HG02588 (cell line): ENCODE data around the gene CLGN.

Experiments used
- ATAC-seq: cut with Tn5 transposase; IDR thresholded peaks from one replicate; pipeline ENCODE4 v1.9.1; 2021; ENCODE audit warnings: mild to moderate bottlenecking, moderate library complexity; ENCODE audit not compliant: unreplicated experiment

CLGN gene

DNA sequence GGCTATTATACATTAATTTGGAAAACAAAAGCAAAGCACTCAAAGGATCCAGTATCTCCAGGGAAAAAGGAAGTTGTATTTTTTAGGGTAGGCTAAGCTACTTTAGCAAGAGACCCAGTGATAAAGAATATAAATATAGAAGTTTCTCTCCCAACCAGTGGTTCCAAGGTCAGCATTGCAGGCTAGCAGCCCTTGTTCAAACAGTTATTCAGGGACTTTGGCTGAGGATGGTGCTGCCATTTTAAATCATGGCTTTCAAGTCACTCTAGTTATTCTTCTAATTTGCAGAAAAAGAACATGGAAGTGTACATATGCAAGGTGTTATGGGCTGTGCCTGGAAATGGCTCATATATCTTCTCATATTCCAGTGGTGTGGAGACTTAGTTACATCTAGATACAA lies 44.7 kb downstream of the CLGN start:
- ATAC-seq, result no peak

GRCh38 chr4:140374130-140374477 lies 53.3 kb downstream of the CLGN start:
- no peak for ATAC-seq

DNA sequence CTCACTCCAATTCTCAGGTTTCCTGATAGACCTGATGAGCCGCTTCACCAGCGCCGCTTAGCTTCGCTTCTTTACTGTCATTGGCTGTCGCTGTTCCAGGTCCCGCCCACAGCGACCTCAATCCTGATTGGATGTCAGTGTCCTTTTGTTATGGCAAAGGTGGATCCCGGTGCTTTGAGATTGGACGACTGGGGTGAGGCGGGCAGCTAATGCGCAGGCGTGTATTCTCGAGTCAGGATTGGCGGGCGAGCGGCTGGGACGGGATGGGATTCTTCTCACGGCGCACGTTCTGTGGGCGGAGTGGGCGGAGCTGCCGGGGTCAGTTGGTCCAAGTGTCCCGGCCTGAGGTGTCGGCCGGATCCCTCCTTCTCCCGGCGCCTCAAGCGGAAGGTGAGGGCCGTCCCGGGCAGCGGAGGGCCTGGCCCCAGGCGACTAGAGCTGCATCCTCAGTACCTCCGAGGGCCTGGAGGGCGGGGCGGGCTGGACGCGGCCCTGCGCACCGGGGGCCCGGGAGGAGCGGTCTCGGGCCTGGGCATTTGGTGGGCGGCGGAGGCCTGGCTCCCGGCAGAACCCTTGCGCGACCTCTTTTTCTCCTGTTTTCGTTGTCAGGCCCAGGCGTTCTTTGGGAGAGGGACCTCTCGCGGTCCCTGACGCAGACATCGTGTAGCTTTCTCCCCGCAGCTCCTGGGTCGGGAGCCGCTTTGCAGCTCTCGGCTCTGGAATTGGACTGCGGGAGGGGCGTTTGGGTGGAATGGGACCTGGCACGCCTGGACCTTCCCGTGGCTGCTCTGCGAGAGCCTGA lies 53.9 kb downstream of the CLGN start, which contains the start of gene SCOC:
Gene SCOC, plus strand, starts transcription at position 319 of the 802 bp plus-strand sequence. CDS start 5,525 bp downstream, outside the sequence.
- ATAC-seq, result peak; percentile 94

DNA sequence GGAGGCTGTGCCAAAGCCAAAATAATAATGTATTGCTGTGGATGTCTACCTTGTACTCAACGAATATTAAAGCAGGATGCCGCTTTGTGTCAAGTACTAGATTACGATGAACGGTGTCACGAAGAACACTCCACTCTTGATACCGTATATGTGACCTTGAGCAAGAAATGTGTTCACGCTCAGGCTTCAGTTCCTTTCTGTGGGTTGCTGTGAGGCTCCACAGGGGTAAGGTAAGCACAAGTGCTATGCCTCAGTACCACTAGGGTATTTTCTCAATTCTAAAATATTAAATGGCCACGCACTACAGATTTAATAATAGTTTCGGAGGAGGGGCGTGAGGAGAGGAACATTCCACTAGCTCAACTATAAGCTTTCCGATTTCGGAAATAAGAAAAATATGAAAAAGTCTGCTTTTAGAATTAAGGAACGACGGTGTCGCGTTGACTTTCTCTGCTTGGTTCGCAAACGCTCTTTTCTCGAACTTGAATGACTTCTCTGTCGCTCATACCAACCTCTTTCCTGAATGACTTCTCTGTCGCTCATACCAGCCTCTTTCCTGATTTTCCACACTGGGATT lies 54.6 kb downstream of the CLGN start:
- ATAC-seq, result peak; percentile 47

DNA sequence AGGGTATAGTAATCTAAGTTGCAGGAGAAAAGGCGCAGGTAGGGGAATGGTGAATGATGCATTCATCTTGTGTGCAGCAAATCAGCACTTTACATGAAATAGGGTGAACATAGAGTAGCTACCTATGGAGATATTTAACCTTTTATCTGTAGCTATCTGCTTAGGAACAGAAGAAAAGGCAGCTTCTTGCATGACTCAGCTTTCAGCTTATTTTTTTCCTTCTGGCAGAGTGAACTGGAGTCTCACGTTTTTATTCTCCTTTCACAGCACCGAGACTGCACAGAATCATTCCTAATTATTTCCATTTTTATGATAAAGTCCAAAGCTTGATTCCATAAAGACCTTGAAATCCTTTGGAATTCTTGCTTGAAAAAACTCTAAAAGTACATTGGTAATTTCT lies 58.8 kb downstream of the CLGN start:
- no peak for ATAC-seq

DNA sequence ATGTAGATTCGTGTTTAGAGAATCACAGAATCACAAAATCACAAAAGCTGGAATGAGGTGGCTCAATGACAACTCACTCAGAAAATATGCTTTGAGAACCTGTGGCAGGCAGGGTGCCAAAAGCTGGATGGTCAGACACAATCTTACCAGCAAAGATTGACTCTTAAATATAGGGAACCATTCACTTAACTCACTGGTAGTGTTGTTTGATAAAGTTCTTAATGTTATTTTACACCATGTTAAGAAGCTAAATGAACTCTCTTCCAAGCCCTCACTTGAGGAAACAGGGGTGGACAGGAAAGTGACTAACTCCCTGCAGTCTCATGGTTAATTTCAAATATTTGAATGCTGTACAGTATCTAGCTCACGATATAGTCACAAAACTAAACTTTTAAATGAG lies 59.7 kb downstream of the CLGN start:
- ATAC-seq, result no peak

DNA sequence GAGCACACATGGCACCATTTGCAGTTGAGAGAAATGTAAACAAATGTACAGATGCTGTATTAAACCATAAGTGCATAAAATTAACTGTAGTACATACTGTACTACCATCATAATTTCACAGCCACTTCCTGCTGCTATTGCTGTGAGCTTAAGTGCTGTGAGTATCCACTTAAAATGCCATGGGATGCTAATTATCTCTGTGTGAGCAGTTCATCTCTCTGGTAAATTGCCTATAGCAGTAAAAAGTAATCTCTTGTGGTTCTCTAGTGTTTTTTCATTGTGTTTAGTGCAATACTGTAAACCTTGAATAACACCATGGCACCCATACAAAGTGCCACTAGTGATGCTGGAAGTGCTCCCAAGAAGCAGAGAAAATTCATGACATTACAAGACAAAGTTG lies 63.9 kb downstream of the CLGN start:
- no peak for ATAC-seq

DNA sequence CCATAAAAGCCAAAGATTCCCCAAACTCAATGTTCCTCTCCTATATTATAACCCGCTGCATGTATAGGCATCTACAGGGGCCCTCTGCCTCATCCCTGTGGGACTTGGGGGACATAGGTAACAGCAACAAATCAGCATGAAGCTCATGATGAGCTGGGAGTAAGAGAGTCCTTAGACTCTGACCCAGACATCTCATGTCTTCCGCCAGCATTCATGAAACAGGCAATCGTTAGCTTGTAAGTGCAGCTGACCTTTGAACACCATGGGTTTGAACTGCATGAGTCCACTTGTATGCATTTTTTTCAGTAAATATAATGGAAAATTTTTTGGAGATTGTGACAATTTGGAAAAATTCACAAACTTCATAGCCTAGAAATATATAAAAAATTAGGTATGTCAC lies 64.4 kb downstream of the CLGN start:
- ATAC-seq, result no peak

DNA sequence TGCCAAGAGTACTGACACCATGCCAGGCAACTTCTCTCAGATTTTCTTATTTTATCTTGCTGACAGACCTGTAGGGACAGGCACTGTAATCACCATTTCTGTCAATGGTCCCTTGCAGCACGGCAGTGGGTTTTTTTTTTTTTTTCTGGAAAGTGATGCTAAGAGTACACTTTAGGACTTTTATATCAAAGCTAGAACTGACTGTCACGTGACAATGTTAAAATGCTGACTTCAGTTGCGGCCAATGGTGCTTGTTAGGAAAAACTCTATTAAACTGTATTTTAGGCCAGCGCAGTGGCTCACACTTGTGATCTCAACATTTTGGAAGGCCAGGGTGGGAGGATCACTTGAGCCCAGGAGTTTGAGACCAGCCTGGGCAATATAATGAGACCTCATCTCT lies 66.3 kb downstream of the CLGN start:
- ATAC-seq, result no peak

GRCh38 chr4:140359562-140360427 lies 67.7 kb downstream of the CLGN start:
- ATAC-seq, result peak; percentile 98

DNA sequence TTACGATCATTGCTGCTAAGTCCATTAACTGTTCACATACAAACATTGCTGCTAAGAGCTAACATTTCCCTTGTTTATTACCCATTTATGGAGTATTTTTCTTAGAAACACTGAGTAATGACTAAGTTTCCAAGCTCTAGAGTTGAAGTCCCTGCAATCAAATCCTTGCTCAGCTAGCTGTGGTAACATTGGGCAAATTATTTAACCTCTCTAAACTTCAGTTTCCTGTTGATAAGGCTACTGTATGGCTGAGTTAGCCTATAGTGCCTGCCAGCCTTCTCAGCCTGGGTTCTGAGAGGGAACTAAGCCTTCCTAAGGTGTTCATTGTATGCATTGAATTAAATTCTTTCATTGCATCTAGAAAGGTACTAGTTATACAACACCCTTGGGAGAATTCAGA lies 69.2 kb downstream of the CLGN start:
- no peak for ATAC-seq

DNA sequence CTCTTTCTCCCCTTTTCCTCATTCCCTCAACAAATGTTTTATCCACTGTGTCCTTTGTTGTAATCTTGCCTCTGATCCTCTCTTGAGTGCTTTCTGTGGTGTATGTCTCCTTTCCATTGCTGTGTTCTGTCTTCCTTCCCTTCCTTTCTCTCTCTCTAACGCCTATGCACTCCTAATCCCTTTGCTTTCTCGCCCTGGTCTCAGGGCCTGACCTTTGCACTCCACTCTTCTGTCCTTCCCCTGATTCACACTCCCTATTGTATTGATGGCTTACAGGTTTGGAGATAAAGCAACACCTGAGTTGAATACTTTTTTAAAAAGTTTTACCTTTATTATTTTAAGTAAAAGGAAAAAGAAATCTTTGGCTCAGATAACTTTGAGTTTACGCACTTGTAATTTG lies 69.6 kb downstream of the CLGN start:
- no peak for ATAC-seq

DNA sequence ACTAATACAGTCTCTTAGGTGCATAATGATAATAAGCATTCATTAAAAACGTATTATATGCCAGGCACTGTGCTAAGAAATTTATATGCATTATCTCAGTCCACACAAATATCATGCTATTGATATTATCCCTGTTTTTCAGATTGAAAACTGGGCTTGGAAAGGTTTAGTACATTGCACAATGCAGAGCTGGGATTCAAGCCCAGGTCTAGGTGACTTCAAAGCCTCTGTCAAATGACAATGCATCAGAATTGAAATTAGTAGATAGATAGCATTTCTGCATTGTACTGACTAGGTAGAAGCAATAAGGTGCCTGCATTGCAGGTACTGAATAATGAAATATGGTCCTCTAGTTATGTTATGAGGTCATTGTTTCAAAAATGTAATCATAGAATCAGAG lies 72.2 kb downstream of the CLGN start:
- no peak for ATAC-seq

DNA sequence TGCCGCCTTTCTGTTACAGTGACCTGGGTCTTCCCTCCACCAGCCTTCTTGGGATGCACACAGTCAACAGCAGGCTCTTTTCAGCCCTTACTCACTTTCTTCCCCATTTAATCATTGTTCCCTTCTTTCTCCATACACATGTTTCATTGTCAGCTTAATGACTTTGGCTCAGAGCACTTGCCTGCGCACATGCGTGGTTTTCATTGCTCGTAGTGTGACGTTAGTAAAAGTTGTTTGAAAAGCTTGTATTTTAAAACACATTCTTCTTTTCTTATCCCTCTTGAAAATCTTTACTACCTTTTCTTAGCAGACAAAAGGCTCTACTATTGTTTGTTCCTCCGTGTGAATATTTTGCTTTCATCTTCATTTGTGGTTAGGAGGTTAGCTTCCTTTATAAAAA lies 73.7 kb downstream of the CLGN start:
- no peak for ATAC-seq

DNA sequence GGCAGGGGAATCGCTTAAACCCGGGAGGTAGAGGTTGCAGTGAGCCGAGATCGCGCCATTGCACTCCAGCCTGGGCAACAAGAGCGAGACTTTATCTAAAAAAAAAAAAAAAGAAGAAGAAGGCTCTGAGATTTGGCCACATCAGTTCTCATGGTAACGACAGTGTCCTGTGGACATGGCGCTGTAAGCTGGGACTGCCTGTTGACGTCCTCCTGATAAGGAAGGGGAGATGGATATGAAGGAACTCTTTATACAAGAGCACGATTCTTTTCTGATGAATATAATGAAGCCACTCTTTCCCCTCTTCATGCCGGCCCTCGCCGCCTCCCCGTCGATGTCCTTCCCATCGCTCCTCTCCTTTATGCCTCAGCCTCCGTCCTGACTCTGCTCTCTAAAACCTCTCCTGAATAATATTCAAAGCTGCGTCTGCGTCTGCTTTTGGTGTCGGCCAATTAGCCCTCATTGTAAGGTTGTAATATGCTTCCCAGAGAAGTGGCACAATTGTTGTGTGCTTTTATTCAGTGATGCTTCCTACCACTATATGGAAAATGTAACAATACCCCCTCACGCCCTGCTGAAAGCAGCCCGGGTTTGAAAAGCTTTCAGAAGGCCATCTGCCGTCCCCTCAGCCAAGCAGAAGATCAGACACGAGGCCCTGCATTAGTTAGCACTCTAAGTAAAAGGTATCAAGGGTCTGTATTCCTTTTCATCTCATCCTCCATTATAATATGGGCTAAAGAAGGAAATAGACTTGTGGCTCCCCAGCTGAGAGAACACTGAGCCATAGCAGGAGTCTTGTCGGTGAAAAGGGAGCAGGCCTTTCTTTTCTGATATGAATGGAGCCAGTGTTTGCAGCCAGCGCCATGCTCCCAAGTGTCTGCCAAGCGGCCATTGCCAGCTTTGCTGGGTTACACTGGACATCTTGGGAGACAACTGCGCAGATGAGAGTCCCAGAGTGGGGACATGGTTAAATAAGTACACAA lies 76.1 kb downstream of the CLGN start:
- ATAC-seq, result no peak

- no peak for ATAC-seq
Observed at GRCh38 chr4:140349816-140350215, 77.6 kb downstream of the CLGN start.

DNA sequence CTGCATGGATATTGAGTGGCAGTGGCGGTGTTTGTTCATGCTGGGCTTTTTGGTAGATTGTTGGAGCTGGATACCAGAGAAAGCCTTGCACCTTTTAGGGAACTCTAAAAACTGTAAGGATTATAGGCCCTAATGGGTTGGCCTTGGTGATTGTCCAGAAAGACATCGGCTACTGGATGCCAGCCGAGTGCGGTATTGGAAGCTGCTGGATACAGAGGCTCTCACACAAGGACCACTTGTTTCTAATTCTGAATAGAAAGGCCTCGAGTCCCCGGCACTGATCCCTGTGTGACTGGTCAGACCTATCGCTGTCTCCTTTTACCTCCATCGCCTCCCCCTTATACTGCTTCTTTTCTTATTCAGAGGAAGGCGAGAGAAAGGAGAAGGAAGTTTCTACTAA lies 81.3 kb downstream of the CLGN start:
- ATAC-seq, result no peak

- ATAC-seq, result no peak
Observed at GRCh38 chr4:140344621-140345020, 82.8 kb downstream of the CLGN start.

DNA sequence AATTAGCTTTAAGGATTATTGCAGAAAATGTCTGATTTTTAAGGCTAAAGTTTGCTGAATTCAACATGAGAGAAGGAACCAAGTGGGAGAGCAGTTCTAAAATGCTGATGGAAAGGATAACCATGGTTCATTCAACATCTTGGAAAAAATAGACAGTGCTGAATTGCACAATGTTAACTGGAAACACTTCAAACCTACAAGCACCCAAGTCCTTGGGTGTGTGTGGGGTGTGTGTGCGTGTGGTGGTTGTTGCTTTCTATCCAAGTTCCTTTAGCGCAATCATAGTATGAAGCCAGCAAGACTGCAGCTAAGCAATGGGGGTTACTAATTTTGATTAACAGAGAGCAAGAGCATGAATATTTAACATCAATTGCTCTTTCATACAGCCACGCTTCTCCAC lies 83.3 kb downstream of the CLGN start:
- ATAC-seq, result no peak

- ATAC-seq, result peak; percentile 65
Observed at GRCh38 chr4:140343303-140343702, 84.1 kb downstream of the CLGN start.

GRCh38 chr4:140342620-140343019 lies 84.8 kb downstream of the CLGN start:
- ATAC-seq, result no peak
